ENCODE results near the gene TOMM40.

DNA sequence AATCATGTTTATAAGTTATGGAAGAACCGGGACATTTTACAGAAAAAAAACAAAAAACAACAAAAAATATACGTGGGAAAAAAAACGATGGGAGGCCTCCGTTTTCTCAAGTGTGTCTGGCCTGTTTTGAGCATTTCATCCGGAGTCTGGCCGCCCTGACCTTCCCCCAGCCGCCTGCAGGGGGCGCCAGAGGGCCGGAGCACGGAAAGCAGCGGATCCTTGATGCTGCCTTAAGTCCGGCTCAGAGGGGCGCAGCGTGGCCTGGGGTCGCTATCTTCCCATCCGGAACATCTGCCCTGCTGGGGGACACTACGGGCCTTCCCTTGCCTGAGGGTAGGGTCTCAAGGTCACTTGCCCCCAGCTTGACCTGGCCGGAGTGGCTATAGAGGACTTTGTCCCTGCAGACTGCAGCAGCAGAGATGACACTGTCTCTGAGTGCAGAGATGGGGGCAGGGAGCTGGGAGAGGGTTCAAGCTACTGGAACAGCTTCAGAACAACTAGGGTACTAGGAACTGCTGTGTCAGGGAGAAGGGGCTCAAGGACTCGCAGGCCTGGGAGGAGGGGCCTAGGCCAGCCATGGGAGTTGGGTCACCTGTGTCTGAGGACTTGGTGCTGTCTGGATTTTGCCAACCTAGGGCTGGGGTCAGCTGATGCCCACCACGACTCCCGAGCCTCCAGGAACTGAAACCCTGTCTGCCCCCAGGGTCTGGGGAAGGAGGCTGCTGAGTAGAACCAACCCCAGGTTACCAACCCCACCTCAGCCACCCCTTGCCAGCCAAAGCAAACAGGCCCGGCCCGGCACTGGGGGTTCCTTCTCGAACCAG is 12.8 kb downstream of the TOMM40 start:
- no peak for TF ChIP-seq RFX5 (IDR thresholded peaks at IDR 0.05; ENCODE audit: low read depth, low read length)
- TF ChIP-seq NFRKB (IDR thresholded peaks at IDR 0.05; ENCODE audit: low read depth), result no peak
- no peak; a peak in 1 of 4 replicates for TF ChIP-seq SRF (CRISPR knock-in tag; IDR thresholded peaks at IDR 0.05)
- no peak for TF ChIP-seq GATAD2B (IDR thresholded peaks at IDR 0.05; ENCODE audit: borderline replicate concordance)
- TF ChIP-seq CTCF (IDR thresholded peaks at IDR 0.05 in 2 of 3, conservative IDR thresholded peaks at IDR 0.05 in 1 of 3; ENCODE audit: insufficient read depth in 2 of 3, low read depth in 1 of 3, low read length in 3 of 3), result peak; percentile 93 to 98 (median 94)
- no peak for TF ChIP-seq POLR3A (IDR thresholded peaks at IDR 0.05; ENCODE audit: borderline replicate concordance, extremely low read depth, insufficient read depth, insufficient read length)
- no peak for TF ChIP-seq ETV6 (IDR thresholded peaks at IDR 0.05; ENCODE audit: borderline replicate concordance in 1 of 2, low read depth in 2 of 2, low read length in 1 of 2)
- no peak for TF ChIP-seq ETV6 (CRISPR knock-in tag; IDR thresholded peaks at IDR 0.05; ENCODE audit: borderline replicate concordance)
- no peak for TF ChIP-seq ATF3 (IDR thresholded peaks at IDR 0.05)
- no peak for TF ChIP-seq ATF3 (CRISPR knock-in tag; conservative IDR thresholded peaks at IDR 0.05)
- TF ChIP-seq RAD51 (IDR thresholded peaks at IDR 0.05; ENCODE audit: borderline replicate concordance, low read depth), result no peak
- no peak for TF ChIP-seq HOMEZ (CRISPR knock-in tag; IDR thresholded peaks at IDR 0.05)

Data from K562 (cell line).